RWPE1 (cell line): ENCODE data around the gene SEMA3A.

Experiments used
- CTCF ChIA-PET: fragments of 350-600 bp; sonication (Branson Sonifier 250); formaldehyde crosslinking; extraction: SDS; loops from one replicate; lab custom pipeline; 2021; lab: Yijun Ruan, JAX
- POLR2A ChIA-PET: fragments of 400-600 bp; formaldehyde crosslinking; extraction: SDS; loops from one replicate; lab custom pipeline; 2020; ENCODE audit warnings: antibody characterized with exemption; ENCODE audit not compliant: low non-redundant PET; lab: Yijun Ruan, JAX
- DNase-seq: peaks from one replicate; pipeline ENCODE4 v3.0.0; 2012; ENCODE audit warnings: low spot score
- H3K27ac ChIP-seq: fragments of 450-650 bp; 2 replicates; pipeline ENCODE4 v1.5.1; 2017
- CTCF ChIP-seq: fragments of 450-650 bp; conservative IDR thresholded peaks from 2 replicates; pipeline ENCODE4 v1.5.1; 2017; ENCODE audit warnings: low read depth, mild to moderate bottlenecking

The SEMA3A gene

GRCh38 chr7:84095971-84096370 is 98.6 kb downstream of the SEMA3A start:
- no peak for DNase-seq
- ChIA-PET CTCF (no interaction called here), POLR2A (no interaction called here)
- H3K27ac ChIP-seq = no peak overlapping the region
- TF ChIP-seq CTCF = no peak

DNA sequence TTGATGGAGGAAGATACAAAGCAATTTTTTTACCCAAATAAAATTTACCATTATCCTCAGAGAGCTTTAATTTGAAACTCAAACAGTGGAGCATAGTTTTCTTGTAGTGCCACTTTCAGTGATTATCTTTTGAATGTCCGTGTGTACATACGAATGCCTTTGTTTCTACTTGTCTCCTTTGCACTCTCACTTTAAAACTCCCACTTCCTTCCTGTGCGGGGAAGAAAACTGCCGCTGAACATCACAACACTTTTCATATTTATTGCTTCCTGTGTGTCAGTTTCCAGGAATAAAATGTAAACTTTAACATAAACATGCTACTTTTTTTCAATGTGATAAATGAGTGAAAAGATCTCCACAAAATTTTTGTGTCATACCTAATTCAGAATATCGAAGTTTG is 102.4 kb downstream of the SEMA3A start:
- ChIA-PET CTCF (no interaction called here), POLR2A (no interaction called here)
- TF ChIP-seq CTCF = no peak
- H3K27ac ChIP-seq = no peak overlapping the region
- peak; percentile 7 for DNase-seq

- DNase-seq = no peak
- ChIA-PET CTCF (no interaction called here), POLR2A (no interaction called here)
- no peak for TF ChIP-seq CTCF
- no peak overlapping the region for H3K27ac ChIP-seq
Observed at GRCh38 chr7:84091318-84091717, 103.3 kb downstream of the SEMA3A start.

- CTCF ChIA-PET = interaction anchor here (0.6 kb wide), 1 partner anchor 13 kb away, joined by 3 read pairs; no protein-coding TSS in a partner anchor
- peak; percentile 3 for DNase-seq
- no peak for TF ChIP-seq CTCF
- H3K27ac ChIP-seq = no peak overlapping the region
- POLR2A ChIA-PET = no interaction called here
Observed at GRCh38 chr7:84088802-84089201, 105.8 kb downstream of the SEMA3A start.

DNA sequence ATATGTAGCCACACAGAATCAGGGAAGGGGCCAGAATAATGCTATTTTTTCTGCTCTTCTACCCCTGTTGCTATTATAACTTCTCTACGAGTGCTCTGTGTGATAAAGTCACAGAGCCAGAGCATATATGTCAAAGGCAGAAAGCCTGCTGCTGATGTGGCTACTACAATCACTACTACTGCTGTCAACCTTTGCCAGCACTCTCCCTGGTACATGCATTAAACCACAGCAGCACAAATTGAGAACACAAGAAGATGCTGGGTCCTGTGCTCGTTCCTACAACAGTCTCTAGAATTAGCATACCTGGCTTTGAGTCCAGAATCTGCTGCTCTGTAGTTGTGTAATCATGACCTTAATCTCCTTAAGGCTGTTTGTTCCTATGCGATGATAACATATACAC is 108.6 kb downstream of the SEMA3A start:
- TF ChIP-seq CTCF = no peak
- CTCF ChIA-PET = no interaction called here

DNA sequence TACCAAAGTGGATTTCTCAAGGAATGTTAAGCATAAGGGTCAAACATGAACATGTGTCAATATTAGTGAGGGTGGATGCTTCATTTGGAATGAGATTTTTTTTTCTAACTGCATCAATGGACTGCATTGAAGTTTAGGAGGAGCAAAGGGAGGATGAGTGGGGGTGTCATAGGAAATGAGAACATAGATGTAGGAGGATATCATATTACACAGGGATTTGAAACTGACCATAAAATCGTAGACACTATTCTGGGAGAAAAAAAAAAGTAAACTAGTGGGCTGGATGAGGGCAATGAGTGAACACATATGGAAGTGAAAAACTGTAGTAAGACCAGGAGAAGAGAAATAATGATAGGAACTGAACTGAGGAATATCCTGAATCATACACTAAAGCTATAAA is 109.4 kb downstream of the SEMA3A start:
- no peak overlapping the region for H3K27ac ChIP-seq
- TF ChIP-seq CTCF = no peak
- CTCF ChIA-PET = no interaction called here
- DNase-seq = peak; percentile 7
- POLR2A ChIA-PET = no interaction called here

More for the DNA sequence above, 108.6 kb downstream of the SEMA3A start:
- POLR2A ChIA-PET = no interaction called here
- DNase-seq = no peak
- no peak overlapping the region for H3K27ac ChIP-seq

DNA sequence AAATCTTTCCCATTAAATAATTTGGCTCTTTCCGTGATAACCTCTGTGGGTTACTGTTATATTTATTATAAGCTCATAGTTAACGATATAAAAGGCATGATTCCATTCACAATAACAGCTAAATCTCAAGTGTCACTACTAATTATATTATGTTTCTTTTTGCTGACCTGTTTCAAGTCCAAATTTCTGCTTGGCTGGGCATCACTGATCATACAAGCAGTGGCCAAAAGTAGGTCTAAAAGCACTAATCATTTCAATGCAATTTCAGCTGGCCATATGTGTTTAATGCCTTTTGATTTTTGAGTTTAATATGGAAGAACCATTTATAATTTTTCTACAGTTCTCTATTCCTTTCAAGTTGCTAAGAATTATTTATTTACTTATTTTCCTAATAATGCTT is 110.7 kb downstream of the SEMA3A start:
- ChIA-PET POLR2A (no interaction called here), CTCF (no interaction called here)
- H3K27ac ChIP-seq = no peak overlapping the region
- no peak for DNase-seq
- no peak for TF ChIP-seq CTCF
